Stimulated activated naive CD8-positive, alpha-beta T cell treated with anti-CD3 and anti-CD28 coated beads, Interleukin-15, amount 100 ng/mL, for 72 hours (primary cell): ENCODE measurements around the gene INTS11.

ENCODE experiments used
- ATAC-seq: fragments of 150-1000 bp; cut with Tn5 transposase; 2 replicates; pipeline ENCODE4 v1.10.0; 2021; ENCODE audit warnings: mild to moderate bottlenecking, moderate library complexity
- DNase-seq, 2 donors: peaks; one replicate each; pipeline ENCODE4 v3.0.0; 2021 to 2022
- H3K27ac Mint-ChIP-seq, 2 donors: one replicate each; pipeline ENCODE4 v1.8.0; 2022; ENCODE audit warnings: mild to moderate bottlenecking in 2 of 2, mixed read lengths in 2 of 2, moderate library complexity in 2 of 2
- H3K27me3 Mint-ChIP-seq: one replicate; pipeline ENCODE4 v1.8.0; 2022; ENCODE audit warnings: mixed read lengths
- H3K4me1 Mint-ChIP-seq: one replicate; pipeline ENCODE4 v1.8.0; 2022; ENCODE audit warnings: mild to moderate bottlenecking, mixed read lengths
- H3K4me3 Mint-ChIP-seq, 2 donors: one replicate each; pipeline ENCODE4 v1.8.0; 2022; ENCODE audit warnings: mild to moderate bottlenecking in 2 of 2, mixed read lengths in 2 of 2, moderate library complexity in 1 of 2
- H3K9me3 Mint-ChIP-seq, 2 donors: one replicate each; pipeline ENCODE4 v1.8.0; 2022; ENCODE audit warnings: mixed read lengths in 2 of 2

The INTS11 gene

GRCh38 chr1:1349256-1350012, 25.0 kb upstream of the INTS11 start, which contains the start of gene DVL1:
Gene DVL1, minus strand, starts transcription at chr1:1349418. Its CDS starts 353 bp downstream, at chr1:1349065.
- ATAC-seq (peak; percentile 81), DNase-seq (peak; percentile 79 to 81)
- H3K27me3 Mint-ChIP-seq = peaks cover 27% of the 10 kb centered on the region
- H3K9me3 Mint-ChIP-seq = no peaks in the 10 kb centered on the region
- no peak within 1 kb of the TSS for H3K27ac Mint-ChIP-seq
- H3K4me3 Mint-ChIP-seq = peak within 1 kb of the TSS; percentile 77 to 85
- H3K4me1 Mint-ChIP-seq = peaks cover 61% of the 10 kb centered on the region

DNA sequence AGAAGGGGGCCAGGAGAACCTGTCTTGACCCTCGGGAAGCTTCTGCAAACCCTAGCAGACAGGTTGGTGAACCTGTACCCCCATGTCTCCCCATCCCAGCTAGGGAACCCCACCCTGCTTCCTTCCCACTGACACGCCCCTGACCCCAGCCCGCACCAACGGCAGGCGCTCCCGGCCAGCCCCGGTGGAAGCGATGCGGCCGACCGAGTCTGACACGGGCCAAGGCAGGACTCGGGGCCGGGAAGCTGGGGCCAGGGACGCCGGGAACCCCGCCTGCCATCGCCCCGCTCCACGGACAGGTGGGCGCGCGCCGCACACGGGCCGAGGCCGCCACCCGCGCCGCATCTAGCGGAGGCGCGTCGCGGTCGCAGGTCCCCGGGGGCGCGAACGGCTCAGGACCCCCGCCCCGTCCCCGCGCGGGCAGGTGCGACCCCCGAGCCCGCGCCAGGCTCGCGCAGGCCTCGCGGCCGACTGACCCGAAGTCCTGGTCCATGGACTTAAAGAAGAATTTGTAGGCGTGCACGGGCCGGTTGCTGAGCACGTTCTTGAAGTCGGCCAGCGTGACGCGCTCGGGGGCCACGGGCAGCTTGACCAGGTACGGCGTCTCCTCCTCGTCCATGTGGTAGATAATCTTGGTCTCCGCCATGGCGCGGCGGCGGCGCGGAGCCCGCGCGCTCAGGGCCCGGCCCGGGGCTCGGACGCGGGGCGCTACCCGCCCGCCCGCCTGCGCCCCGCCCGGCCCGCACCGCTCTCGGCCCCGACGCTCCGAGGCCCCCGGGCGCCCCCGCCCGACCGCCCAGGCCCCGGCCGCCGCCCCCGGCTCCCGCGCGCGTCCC, 24.2 kb upstream of the INTS11 start:
- H3K4me3 Mint-ChIP-seq = peak overlapping the region; percentile 77 to 85
- H3K4me1 Mint-ChIP-seq = peaks cover 59% of the 10 kb centered on the region
- peaks cover 19% of the 10 kb centered on the region for H3K27me3 Mint-ChIP-seq
- no peaks in the 10 kb centered on the region for H3K9me3 Mint-ChIP-seq
- H3K27ac Mint-ChIP-seq = no peak overlapping the region
- DNase-seq (no peak), ATAC-seq (peak; percentile 46)

GRCh38 chr1:1347663-1348419, 23.4 kb upstream of the INTS11 start:
- DNase-seq (no peak), ATAC-seq (no peak)
- H3K27ac Mint-ChIP-seq = peak overlapping the region in 1 of 2 donors; percentile 12
- peaks cover 59% of the 10 kb centered on the region for H3K4me1 Mint-ChIP-seq
- H3K4me3 Mint-ChIP-seq = peak overlapping the region; percentile 77 to 85
- H3K9me3 Mint-ChIP-seq = no peaks in the 10 kb centered on the region
- H3K27me3 Mint-ChIP-seq = peaks cover 11% of the 10 kb centered on the region

DNA sequence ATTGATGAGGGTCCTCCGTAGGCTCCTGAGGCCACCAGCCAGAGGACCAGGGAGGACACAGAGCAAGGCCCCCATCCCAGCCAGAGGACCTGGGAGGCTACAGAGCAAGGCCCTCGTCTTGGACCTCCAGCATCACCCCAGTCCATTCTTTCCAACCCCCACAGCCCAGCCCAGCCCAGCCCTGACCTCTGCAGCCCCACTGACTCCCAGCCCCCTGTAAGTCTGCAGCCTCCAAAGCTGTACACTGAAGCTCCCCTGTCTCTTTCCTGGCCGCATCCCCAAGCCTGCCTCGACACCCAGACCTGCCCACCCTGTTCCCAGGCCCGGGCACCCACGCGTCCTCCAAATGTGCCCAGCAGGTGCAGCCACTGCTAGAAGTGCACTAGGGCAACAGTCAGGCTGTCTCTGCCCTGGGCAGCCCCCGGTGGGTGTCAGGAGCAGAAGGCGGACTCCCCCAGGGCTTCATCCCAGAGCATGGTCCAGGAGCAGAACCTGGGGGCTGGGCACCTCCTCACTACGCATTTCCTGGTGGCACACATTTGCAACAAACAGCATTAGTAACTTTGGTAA, 22.7 kb upstream of the INTS11 start:
- no peaks in the 10 kb centered on the region for H3K9me3 Mint-ChIP-seq
- H3K4me1 Mint-ChIP-seq = peaks cover 55% of the 10 kb centered on the region
- DNase-seq = no peak
- peaks cover 4% of the 10 kb centered on the region for H3K27me3 Mint-ChIP-seq
- H3K27ac Mint-ChIP-seq = no peak overlapping the region
- no peak for ATAC-seq
- peak overlapping the region; percentile 77 to 85 for H3K4me3 Mint-ChIP-seq

GRCh38 chr1:1346501-1346890, 22.0 kb upstream of the INTS11 start:
- Mint-ChIP-seq H3K9me3 (peaks cover 0 to under 1% of the 10 kb centered on the region in 2 donors), H3K27me3 (no peaks in the 10 kb centered on the region), H3K4me3 (peak overlapping the region; percentile 27 to 77), H3K27ac (no peak overlapping the region), H3K4me1 (peaks cover 51% of the 10 kb centered on the region)
- no peak for DNase-seq
- no peak for ATAC-seq

- Mint-ChIP-seq H3K27me3 (no peaks in the 10 kb centered on the region), H3K27ac (no peak overlapping the region), H3K9me3 (peaks cover 0 to 5% of the 10 kb centered on the region in 2 donors), H3K4me1 (peaks cover 51% of the 10 kb centered on the region), H3K4me3 (no peak overlapping the region)
- no peak for DNase-seq
- ATAC-seq = no peak
Measured at GRCh38 chr1:1345860-1346500, 21.5 kb upstream of the INTS11 start.

DNA sequence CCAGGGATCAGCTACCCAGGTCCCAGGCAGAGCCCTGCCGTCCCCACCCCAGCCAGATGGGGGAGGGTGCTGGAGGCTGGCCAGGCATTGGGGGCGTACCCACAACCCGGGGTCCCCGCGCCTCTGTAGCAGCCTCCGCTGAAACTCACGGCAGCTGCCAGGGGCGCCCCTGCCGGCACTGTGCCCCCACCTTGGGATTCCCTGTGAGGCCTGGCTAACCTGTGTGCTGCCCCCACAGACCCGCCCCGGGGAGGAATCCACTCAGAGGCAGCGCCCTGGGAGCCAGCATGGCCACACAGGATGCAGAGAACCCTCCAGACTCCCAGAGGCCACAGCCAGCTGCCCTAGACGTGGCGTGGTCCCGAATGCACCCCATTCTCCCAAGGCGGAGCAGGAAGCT, 20.9 kb upstream of the INTS11 start:
- Mint-ChIP-seq H3K27me3 (no peaks in the 10 kb centered on the region), H3K9me3 (peaks cover 0 to 7% of the 10 kb centered on the region in 2 donors), H3K27ac (no peak overlapping the region), H3K4me3 (no peak overlapping the region), H3K4me1 (peaks cover 51% of the 10 kb centered on the region)
- DNase-seq (no peak), ATAC-seq (no peak)

GRCh38 chr1:1344655-1345361, 20.3 kb upstream of the INTS11 start:
- no peak for DNase-seq
- ATAC-seq = peak; percentile 34

GRCh38 chr1:1343811-1344421, 19.5 kb upstream of the INTS11 start:
- Mint-ChIP-seq H3K9me3 (peaks cover 0 to 7% of the 10 kb centered on the region in 2 donors), H3K27me3 (no peaks in the 10 kb centered on the region), H3K27ac (peak overlapping the region in 1 of 2 donors; percentile 12), H3K4me3 (no peak overlapping the region), H3K4me1 (peaks cover 51% of the 10 kb centered on the region)
- ATAC-seq (no peak), DNase-seq (no peak)

More at GRCh38 chr1:1344655-1345361, 20.3 kb upstream of the INTS11 start:
- no peak overlapping the region for H3K4me3 Mint-ChIP-seq
- H3K4me1 Mint-ChIP-seq = peaks cover 51% of the 10 kb centered on the region
- H3K9me3 Mint-ChIP-seq = peaks cover 0 to 7% of the 10 kb centered on the region in 2 donors
- no peaks in the 10 kb centered on the region for H3K27me3 Mint-ChIP-seq
- H3K27ac Mint-ChIP-seq = peak overlapping the region in 1 of 2 donors; percentile 27

DNA sequence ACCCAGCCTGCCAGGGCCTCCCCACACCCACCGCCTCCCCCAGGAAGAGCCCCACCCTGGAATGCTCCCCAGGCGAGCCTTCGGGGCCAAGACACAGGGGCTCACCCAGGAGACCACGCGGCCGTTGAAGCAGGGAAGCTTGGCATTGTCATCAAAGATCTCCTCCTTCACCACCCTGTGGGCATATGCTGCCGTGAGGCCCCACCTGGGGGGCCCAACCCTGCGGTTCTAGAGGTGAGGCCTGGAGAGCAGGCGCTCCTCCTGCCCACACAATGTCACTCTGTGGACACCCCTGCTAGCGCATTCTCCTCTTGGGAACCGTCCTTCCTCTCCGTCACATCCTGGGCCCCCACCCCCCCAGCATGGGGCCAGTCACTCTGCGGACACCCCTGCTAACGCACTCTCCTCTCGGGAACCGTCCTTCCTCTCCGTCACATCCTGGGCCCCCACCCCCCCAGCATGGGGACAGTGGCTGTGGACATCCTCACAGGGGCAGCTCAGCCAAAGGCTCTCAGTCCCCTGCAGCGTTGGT, 18.2 kb upstream of the INTS11 start:
- DNase-seq (no peak), ATAC-seq (no peak)
- no peaks in the 10 kb centered on the region for H3K27me3 Mint-ChIP-seq
- no peak overlapping the region for H3K4me3 Mint-ChIP-seq
- no peak overlapping the region for H3K27ac Mint-ChIP-seq
- peaks cover 44% of the 10 kb centered on the region for H3K4me1 Mint-ChIP-seq
- H3K9me3 Mint-ChIP-seq = peaks cover 0 to 7% of the 10 kb centered on the region in 2 donors

GRCh38 chr1:1342061-1342562, 17.7 kb upstream of the INTS11 start:
- no peak overlapping the region for H3K4me3 Mint-ChIP-seq
- no peak overlapping the region for H3K27ac Mint-ChIP-seq
- peaks cover 0 to 7% of the 10 kb centered on the region in 2 donors for H3K9me3 Mint-ChIP-seq
- peak; percentile 3 for ATAC-seq
- no peaks in the 10 kb centered on the region for H3K27me3 Mint-ChIP-seq
- H3K4me1 Mint-ChIP-seq = peaks cover 39% of the 10 kb centered on the region
- no peak for DNase-seq

GRCh38 chr1:1341549-1342021, 17.1 kb upstream of the INTS11 start:
- Mint-ChIP-seq H3K4me3 (no peak overlapping the region), H3K27ac (no peak overlapping the region), H3K4me1 (peaks cover 34% of the 10 kb centered on the region), H3K9me3 (peaks cover 0 to 7% of the 10 kb centered on the region in 2 donors), H3K27me3 (no peaks in the 10 kb centered on the region)
- DNase-seq (no peak), ATAC-seq (no peak)

DNA sequence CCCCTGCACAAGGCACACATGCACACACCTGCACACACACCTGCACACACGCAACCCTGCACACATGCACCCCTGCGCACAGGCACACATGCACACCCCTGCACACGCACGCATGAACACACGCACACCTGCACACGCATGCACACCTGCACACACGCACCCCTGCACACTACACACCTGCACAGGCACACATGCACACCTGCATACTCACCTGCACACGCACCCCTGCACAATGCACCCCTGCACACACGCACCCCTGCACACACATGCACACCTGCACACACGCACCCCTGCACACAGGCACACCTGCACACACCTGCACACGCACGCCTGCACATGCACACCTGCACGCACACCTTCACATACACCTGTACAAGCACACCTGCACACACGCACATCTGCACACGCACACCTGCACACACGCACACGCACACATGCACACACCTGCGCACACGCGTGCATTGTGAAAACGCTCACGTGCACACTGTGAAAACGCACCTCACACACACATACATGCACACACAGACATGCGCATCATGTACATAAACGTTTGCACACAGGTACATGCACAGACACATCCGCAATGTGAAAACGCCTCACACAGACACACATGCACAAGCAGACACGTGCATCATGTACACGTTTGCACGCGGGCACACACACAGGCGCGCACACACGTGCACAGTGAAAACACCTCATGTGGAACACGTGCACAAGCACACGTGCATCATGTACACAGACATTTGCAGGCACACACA, 16.5 kb upstream of the INTS11 start:
- Mint-ChIP-seq H3K27me3 (no peaks in the 10 kb centered on the region), H3K4me3 (no peak overlapping the region), H3K9me3 (peaks cover 0 to 7% of the 10 kb centered on the region in 2 donors), H3K27ac (no peak overlapping the region), H3K4me1 (peaks cover 27% of the 10 kb centered on the region)
- no peak for DNase-seq
- ATAC-seq = no peak
